ENCODE results near the gene PCDHGA7.
A peak's percentile ranks its signal among the peaks of the same experiment; 100 is the strongest.
"Not testable (repeated sequence)": the region's sequence is repeated elsewhere in the genome, so short reads cannot be mapped to it uniquely, and the experiment has no call there.

The PCDHGA7 gene

DNA sequence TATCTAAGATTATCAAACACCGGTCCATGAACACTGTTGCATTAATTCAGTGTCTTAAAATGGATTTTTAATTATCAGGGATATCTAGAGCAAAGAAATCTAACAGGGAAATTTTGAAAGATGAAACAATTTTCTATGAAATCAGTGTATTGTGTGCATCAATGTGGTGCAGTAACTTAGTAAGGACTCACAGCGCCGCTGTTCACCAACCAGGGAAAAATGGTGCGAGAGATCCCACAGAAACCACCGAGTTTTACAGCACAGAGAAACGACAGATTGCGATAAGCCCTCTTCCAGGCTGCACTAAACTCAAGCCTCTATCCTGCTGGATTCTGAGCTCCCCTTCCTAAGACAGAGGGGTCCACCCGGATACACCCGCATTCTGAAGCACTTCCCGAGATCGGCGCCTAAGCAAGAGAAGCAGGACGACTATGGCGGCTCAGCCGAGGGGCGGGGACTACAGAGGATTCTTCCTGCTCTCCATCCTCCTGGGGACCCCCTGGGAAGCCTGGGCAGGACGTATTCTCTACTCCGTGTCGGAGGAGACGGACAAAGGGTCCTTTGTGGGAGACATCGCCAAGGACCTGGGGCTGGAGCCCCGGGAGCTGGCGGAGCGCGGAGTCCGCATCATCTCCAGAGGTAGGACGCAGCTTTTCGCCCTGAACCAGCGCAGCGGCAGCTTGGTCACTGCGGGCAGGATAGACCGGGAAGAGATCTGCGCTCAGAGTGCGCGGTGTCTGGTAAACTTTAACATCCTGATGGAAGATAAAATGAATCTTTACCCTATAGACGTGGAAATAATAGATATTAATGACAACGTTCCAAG, at the start of gene PCDHGA7:
TSS of gene PCDHGA7 (plus strand) at position 274 of the 826 bp plus-strand sequence. CDS start at position 432, 158 bp downstream.
- no peak for DNase-seq

- DNase-seq, result peak; percentile 24
These were observed 43.8 kb upstream of the PCDHGA7 start, which contains the start of gene PCDHGA2 for GRCh38 chr5:141338538-141339306. Gene PCDHGA2 (plus strand): TSS chr5:141338760.

- DNase-seq, result not testable (repeated sequence)
These were observed 41.7 kb upstream of the PCDHGA7 start for GRCh38 chr5:141340781-141341354.

- DNase-seq, result no peak
These were observed 39.8 kb upstream of the PCDHGA7 start for GRCh38 chr5:141342773-141343172.

DNA sequence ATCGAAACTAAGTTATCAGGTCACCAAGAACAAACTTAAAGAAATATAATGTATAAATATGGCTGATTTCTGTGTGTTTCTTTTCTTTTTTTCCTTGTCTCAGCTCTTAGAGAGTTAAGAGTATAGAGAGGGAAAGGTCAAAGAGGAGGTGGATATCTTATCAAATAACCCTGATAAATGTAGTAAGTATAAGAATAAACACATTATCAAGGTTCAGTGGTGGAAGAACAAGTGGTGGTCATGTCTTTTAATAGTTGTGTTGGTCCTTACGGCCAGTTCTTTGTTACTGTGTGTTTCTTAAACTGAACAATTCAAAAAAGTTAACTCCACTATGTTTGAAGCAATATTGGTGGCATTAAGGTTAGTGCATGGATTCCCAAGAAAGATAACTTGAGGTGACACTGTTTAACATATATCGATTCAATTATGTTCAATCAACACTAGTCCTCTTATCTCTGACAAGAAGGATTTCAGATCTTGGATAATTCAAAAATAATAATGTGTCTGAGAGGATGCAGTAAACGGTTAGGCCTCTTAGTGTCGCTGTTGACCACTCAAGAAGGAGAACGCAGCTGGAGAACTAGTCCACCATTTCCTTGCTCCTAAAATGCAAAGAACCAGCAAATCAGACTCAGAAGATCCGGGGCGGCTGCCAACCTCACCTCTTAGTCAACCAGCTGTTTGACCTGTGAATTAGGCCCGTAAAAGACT, 39.1 kb upstream of the PCDHGA7 start, which contains the start of gene PCDHGA3:
TSS of gene PCDHGA3 (plus strand) at position 588 of the 711 bp plus-strand sequence. CDS start 205 bp downstream, outside the sequence.
- peak; percentile 43 for DNase-seq

- no peak for DNase-seq
These were observed 38.5 kb upstream of the PCDHGA7 start for GRCh38 chr5:141343953-141344463.

- DNase-seq, result no peak
These were observed 37.2 kb upstream of the PCDHGA7 start for GRCh38 chr5:141345327-141345726.

DNA sequence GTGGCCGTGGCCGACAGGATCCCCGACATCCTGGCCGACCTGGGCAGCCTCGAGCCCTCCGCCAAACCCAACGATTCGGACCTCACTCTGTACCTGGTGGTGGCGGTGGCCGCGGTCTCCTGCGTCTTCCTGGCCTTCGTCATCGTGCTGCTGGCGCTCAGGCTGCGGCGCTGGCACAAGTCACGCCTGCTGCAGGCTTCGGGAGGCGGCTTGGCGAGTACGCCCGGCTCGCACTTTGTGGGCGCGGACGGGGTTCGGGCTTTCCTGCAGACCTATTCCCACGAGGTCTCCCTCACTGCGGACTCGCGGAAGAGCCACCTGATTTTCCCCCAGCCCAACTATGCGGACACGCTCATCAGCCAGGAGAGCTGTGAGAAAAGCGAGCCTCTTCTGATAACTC, 36.5 kb upstream of the PCDHGA7 start:
- DNase-seq, result not testable (repeated sequence)

GRCh38 chr5:141349917-141350619, 32.5 kb upstream of the PCDHGA7 start, which contains the start of gene PCDHGB1:
Gene PCDHGB1 (plus strand): TSS chr5:141350099. CDS start chr5:141350261, 162 bp downstream.
- DNase-seq, result peak; percentile 82

- DNase-seq, result no peak
These were observed 31.0 kb upstream of the PCDHGA7 start for GRCh38 chr5:141351591-141351990.

GRCh38 chr5:141354900-141355469, 27.6 kb upstream of the PCDHGA7 start, which contains the start of gene PCDHGA4:
Gene PCDHGA4 (plus strand): TSS chr5:141355021. CDS start chr5:141355108, 87 bp downstream.
- peak; percentile 4 for DNase-seq

GRCh38 chr5:141355641-141356040, 26.9 kb upstream of the PCDHGA7 start:
- DNase-seq, result no peak

DNA sequence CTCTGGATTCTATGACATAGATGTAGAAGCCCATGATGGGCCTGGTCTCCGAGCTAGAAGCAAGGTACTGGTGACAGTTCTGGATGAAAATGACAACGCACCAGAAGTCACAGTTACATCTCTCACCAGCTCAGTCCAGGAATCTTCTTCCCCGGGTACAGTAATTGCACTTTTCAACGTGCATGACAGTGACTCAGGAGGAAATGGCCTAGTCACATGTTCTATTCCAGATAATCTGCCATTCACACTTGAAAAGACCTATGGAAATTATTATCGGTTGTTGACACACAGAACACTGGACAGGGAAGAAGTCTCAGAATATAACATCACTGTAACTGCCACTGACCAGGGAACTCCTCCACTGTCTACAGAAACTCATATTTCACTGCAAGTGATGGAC, 26.4 kb upstream of the PCDHGA7 start:
- no peak for DNase-seq

GRCh38 chr5:141356950-141357349, 25.6 kb upstream of the PCDHGA7 start:
- DNase-seq, result no peak

DNA sequence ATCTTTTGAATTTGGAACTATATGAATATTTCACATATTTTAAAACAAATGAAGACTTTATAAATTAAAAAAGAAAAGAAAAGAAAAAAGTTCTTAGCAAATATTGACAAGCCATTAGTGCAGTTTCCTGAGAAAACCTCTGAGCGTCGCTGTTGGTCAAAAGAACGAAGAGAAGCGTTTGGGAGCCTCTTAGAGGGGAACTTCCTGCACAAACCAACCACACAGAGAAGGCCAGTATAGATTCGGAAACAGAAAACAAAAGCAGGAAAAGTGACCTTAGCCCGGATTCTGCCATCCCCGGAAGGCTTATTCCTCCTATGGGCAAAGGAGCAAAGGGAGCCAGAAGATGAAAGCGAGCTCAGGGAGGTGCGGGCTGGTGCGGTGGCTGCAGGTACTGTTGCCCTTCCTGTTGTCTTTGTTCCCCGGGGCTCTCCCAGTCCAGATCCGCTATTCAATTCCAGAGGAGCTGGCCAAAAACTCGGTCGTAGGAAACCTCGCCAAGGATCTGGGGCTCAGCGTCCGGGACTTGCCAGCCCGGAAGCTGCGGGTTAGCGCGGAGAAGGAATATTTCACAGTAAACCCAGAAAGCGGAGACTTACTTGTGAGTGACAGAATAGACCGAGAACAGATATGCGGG, 22.6 kb upstream of the PCDHGA7 start, which contains the start of gene PCDHGB2:
TSS of gene PCDHGB2 (plus strand) at position 205 of the 637 bp plus-strand sequence. CDS start at position 347, 142 bp downstream.
- peak; percentile 50 for DNase-seq

- no peak for DNase-seq
These were observed 21.9 kb upstream of the PCDHGA7 start for GRCh38 chr5:141360685-141361084.

GRCh38 chr5:141362719-141363118, 19.8 kb upstream of the PCDHGA7 start:
- DNase-seq, result no peak

DNA sequence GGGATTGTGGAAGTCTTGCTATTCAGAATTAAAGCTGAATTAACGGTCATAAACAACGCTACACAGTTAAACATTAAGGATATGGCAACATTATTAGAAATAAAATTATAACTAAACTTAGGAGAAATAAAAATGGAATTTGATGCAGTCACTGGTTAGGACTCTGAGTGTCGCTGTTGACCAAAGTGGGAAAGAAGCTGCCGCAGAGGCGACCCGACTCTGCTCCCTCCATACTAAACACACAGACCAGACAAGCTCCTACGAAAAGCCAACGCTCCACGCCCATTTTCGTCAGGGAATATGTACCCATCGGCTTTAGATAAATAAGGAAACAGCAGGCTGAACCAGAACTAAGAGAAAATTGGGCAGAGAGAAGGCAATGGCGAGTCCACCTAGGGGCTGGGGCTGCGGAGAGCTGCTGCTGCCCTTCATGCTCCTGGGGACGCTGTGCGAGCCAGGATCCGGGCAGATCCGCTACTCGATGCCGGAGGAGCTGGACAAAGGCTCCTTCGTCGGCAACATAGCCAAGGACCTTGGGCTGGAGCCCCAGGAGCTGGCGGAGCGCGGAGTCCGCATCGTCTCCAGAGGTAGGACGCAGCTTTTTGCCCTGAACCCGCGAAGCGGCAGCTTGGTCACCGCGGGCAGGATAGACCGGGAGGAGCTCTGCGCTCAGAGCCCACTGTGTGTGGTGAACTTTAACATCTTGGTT, 18.4 kb upstream of the PCDHGA7 start, which contains the start of gene PCDHGA5:
TSS of gene PCDHGA5 (plus strand) at position 211 of the 709 bp plus-strand sequence. CDS start at position 380, 169 bp downstream.
- no peak for DNase-seq

Measured in OCI-M1 (cell line).